LNCaP clone FGC (cell line): ENCODE measurements around the gene FER.

Experiments
- DNase-seq: peaks from one replicate; pipeline ENCODE4 v3.0.0-alpha.2; 2011; ENCODE audit warnings: low read depth
- H3K4me3 ChIP-seq: 2 replicates; pipeline ENCODE4 v1.5.1; 2011; ENCODE audit warnings: mild to moderate bottlenecking, low read depth, low read length, control low read depth
- TF ChIP-seq, protein P1 (sequence below): IDR thresholded peaks from 2 replicates; pipeline ENCODE4 v1.5.1; 2012; ENCODE audit warnings: mild to moderate bottlenecking; ENCODE audit not compliant: control insufficient read depth, insufficient read depth; ENCODE audit errors: extremely low read depth

The FER gene

GRCh38 chr5:108797986-108798385, 50.3 kb downstream of the FER start:
- DNase-seq: no peak

GRCh38 chr5:108798513-108799265, 51.0 kb downstream of the FER start:
- H3K4me3 ChIP-seq: no peak overlapping the region
- DNase-seq: no peak
- TF ChIP-seq, protein P1, sequence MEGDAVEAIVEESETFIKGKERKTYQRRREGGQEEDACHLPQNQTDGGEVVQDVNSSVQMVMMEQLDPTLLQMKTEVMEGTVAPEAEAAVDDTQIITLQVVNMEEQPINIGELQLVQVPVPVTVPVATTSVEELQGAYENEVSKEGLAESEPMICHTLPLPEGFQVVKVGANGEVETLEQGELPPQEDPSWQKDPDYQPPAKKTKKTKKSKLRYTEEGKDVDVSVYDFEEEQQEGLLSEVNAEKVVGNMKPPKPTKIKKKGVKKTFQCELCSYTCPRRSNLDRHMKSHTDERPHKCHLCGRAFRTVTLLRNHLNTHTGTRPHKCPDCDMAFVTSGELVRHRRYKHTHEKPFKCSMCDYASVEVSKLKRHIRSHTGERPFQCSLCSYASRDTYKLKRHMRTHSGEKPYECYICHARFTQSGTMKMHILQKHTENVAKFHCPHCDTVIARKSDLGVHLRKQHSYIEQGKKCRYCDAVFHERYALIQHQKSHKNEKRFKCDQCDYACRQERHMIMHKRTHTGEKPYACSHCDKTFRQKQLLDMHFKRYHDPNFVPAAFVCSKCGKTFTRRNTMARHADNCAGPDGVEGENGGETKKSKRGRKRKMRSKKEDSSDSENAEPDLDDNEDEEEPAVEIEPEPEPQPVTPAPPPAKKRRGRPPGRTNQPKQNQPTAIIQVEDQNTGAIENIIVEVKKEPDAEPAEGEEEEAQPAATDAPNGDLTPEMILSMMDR: no peak

More at GRCh38 chr5:108797986-108798385, 50.3 kb downstream of the FER start:
- TF ChIP-seq, protein P1: no peak
- H3K4me3 ChIP-seq: no peak overlapping the region

GRCh38 chr5:108801301-108801700, 53.6 kb downstream of the FER start:
- H3K4me3 ChIP-seq: no peak overlapping the region
- DNase-seq: no peak
- TF ChIP-seq, protein P1: no peak

GRCh38 chr5:108801776-108802175, 54.1 kb downstream of the FER start:
- TF ChIP-seq, protein P1: no peak
- no peak overlapping the region for H3K4me3 ChIP-seq
- DNase-seq: no peak

GRCh38 chr5:108810717-108811116, 63.0 kb downstream of the FER start:
- H3K4me3 ChIP-seq: no peak overlapping the region
- no peak for DNase-seq
- TF ChIP-seq, protein P1: no peak

DNA sequence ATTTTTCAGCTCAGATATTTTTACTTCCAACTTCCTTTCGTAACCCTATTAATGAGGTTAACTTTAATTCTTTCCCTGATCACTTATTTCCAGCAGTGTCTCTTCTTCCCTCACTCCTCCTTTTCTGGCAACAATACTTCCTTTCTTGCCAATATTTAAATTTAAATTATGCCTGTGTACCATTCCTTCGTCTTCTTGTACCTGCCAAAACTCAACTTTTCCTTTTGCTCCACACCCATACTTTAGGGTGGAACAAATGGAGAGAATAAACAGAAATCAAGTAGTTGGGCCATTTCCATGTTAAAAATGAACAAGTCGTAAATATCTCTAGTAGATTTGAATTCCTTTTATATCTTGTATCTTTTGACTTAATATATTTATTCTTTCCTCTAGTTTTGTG, 66.0 kb downstream of the FER start:
- DNase-seq: no peak
- TF ChIP-seq, protein P1: no peak
- H3K4me3 ChIP-seq: no peak overlapping the region

- TF ChIP-seq, protein P1: no peak
- no peak for DNase-seq
Observed at GRCh38 chr5:108814551-108814950, 66.9 kb downstream of the FER start.

More at GRCh38 chr5:108814551-108814950, 66.9 kb downstream of the FER start:
- no peak overlapping the region for H3K4me3 ChIP-seq
